GM10847 (cell line): ENCODE measurements around the gene KEL.

Source experiments
- POLR2A ChIP-seq: IDR thresholded peaks from 2 replicates; pipeline ENCODE4 v1.6.1; 2011; ENCODE audit not compliant: insufficient read length; ENCODE audit errors: extremely low read depth

Gene KEL

DNA sequence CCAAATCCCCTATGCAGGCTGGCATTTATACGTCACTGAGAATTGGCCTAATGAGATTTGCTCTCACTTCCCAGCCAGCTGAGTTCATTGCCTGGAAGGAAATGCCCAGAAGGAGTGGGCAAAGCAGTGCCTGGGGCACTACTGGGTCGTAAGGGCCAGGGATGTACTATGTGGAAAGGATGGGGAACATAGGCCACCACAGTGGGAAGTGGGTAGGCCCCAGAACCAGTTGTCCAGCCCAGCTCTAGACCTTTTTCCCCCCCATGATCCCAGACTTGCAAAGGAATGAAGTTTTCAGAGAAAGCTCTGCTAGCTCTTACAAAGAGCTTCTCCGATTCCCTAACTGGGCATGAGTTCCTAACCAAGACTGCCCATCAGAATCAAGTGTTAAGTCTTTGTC is 42.5 kb downstream of the KEL start:
- no peak for TF ChIP-seq POLR2A

DNA sequence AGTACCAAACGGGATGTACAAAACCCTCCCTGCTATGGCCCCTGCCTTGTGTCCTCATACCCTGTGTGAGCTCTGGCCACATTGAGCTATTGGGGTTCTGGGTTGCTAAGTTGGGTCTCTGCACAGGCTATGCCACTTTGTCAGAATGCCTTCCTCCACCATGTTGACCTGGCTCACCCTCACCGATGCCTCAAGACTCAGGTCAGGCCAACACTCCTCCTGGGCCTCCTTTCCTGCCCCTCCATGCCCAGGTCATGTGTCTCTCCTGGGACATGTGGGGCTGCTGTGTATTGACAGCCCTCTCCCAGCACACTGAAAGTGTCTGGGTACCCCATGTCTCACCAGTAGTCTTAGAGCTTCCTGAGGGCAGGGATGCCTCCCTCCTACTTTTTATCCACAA is 43.3 kb downstream of the KEL start:
- no peak for TF ChIP-seq POLR2A

DNA sequence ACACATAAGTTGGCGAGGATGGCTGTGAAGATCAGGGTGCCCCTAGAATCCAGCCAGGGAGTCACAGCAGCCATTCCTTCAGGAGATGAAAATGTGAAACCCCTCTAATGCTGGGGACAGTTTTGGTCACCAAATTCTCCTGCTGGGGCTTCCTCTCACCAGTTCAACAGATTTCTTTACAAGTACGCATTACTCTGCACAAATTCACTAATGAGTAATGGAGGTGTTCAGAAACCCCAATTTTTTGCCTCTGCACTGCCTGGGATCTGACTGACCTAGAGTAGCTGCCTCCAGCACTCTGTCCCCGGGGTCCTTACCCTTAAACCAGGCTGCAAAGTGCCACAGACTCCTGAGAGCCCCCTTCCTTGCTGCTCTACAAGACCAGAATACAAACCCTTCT is 44.7 kb downstream of the KEL start:
- TF ChIP-seq POLR2A = no peak

DNA sequence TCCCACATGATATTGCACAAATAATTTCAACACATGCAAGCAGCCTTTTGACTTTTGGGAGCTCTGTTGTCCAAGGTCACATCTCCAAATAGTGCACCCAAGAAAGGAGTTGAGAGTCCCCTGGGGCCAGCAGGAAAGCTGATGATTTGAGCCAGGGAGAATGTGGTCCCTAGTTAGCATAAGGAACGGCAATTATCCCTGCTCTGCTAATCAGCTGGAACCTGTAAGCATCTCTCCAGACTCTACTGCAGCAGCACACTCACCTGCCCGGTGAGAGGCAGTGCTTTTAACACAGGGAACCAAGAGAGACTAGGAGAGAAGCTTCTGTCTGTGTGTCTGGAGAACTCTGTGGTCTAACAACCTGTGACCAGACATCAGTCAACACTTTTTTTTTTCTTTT is 45.7 kb downstream of the KEL start:
- TF ChIP-seq POLR2A = no peak

DNA sequence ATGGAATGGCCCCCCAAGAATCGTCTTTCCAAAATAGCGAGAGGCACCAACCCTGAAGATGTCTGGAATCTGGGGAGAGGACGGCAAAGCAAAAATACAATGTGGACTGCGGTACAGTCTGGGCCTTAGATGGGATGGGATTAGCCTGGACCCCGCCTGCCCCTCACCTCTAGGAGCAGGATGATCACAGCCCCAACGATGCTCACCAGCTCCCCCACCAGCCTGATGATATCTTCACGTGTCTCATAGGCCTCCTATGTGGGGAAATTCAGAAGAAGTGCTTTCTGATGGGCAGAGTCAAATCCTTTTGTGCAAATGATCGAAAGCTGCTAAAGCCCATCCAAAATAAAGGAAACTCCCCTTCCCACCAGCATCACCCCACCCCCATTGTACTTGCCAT is 46.8 kb downstream of the KEL start:
- no peak for TF ChIP-seq POLR2A

DNA sequence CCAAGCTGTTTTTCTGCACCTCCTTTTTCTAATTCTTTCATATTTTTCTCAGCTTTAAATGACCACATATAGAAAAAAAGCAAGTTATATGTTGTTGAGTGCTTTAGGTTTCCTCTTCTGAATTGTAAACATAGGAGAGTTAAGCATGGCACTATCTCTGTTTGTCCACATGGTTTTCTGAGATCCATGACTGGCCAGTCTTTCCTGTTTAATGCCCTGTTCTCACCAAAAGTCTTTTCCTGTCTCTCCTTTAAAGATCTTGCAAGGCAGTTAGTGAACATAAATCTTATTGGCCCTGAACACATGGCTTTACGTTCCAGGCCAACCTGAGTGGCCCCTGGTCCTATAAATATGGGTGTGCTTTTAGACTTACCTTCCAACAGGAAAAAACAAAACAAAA is 48.0 kb downstream of the KEL start:
- TF ChIP-seq POLR2A = no peak

DNA sequence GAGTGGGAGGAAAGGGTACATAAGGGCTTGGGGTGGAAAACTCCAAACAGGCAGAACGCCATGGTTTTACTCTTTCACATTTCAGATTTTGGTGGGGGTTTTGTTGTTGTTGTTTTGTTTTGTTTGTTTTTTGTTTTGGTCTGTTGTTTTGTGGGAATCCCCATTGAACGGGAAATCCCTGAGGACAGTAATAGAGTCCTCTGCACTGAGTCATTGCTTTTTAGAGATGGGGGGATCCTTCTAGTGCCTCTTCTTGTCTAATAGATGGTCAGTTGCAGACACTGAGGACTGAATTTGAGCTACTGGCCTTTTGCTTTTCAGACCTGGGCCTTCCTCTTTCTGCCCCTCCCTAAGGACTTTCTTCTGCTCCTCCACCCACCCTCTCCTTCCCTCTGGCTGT is 48.6 kb downstream of the KEL start:
- TF ChIP-seq POLR2A = no peak

DNA sequence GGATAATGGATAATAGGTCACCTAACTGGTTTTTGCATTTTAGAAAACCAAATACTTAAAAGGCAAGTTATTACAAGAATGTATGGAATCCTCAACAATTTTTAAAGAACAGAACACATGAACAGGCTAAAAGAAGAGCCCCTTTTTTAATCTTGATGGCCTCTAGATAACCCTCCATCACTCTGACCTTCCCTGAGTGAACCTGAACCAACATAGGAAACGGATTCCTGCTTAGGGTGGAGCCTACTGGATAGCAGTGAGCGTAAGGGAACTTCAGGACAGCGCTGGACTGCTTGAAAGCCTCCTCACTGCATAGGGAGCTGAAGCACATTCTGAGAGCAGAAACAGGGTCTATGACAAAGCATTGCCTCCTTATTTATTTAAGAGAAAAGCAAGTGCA is 49.1 kb downstream of the KEL start:
- no peak for TF ChIP-seq POLR2A

DNA sequence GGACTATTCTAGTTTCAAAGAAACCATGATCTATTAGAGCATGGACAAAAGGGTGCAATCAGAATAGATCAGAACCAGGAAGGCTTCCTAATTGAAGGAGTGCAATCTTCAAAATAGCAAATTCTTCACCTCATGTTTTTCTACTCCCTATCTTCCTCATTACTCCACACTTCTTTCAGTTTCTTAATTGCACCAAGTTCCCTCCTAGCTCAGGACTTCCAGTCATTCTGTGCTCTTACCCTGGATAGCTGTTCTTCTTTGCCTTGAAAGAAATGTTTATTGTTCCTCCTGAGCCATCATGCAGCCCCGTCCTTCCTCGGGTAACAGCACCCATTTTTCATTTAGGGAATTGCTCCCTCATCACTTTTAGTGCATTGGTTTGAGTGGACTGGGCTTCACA is 51.7 kb downstream of the KEL start:
- TF ChIP-seq POLR2A = no peak

DNA sequence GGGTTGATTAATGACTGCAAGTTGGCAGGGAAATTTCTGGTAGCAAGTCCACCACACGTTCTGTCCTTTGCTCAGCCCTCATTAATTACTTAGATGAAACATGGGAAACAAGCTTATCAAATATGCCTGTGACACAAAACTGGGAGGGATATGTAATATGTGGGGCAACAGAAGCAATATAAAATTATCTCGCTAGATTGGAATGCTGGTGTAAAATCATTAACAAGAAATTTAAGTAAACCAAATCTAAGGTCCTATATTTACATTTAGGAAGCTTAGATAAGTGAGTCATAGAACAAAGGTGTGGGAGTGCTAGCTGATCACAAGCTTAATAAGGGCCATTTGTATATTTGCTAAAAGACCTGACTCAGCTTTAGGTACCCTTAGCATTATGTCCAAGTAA is 52.1 kb downstream of the KEL start:
- TF ChIP-seq POLR2A = no peak

DNA sequence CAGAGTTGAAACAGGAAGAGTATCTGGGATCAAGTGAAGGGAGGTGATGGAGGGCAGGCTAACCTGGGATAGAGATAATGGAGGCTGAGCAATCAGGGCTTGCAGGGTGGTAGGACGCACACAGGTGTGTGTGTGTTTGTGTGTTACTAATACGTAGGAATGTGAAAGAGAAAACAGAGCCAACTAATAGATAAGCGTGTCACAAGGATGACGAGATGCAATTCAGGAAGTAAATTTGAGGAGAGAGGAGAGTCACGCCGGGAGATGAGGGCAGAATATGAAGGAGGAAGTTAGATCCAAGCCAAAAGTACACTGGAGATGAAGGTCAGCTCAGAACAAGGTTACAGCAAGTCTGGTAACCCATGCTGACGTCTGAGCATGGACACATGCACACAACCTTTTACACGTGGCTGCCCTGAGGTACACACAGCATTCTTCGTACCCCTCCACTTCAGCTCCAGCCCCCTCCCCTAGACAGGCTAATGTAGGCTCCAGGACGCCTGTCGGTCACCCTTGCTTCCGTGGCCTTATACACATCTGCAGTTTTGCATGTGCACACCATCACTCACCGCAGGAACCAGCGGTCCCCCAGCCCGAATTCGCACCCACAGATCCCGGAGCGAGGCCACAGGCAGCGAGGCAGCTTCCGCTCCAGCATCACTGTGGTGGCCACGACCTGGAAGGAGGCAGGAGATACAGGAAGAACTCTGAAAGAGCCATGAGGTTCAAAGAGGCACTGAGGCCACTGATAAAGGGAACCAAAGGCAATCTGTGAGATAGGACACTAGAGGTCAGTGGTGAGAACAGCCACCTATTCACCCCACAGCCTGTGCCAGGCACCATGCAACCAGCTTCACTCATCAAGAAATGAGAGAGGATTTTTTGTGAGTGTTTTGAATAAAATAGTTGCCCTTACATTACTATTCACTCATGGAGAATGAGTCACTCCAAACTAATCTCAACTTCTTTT is 53.0 kb downstream of the KEL start:
- no peak for TF ChIP-seq POLR2A

DNA sequence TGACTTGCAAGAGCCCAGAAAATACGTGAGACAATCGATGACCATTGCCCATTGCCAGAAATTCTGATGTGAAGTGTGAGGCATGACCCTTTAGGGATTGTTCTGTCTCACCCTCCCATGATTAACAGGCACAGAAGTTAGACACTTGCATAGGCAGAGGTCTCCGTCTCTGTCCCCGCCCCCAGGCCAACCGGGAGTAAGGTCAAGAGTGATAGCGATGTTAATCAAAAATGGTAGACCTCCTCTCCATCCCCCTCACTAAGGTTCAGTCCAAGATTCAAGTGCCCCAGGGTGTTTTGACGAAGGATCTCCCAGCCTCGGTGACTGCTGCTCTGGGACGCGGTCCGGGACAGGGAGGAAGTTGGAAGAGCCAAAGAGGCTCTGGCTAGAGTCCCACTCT is 53.9 kb downstream of the KEL start:
- no peak for TF ChIP-seq POLR2A

DNA sequence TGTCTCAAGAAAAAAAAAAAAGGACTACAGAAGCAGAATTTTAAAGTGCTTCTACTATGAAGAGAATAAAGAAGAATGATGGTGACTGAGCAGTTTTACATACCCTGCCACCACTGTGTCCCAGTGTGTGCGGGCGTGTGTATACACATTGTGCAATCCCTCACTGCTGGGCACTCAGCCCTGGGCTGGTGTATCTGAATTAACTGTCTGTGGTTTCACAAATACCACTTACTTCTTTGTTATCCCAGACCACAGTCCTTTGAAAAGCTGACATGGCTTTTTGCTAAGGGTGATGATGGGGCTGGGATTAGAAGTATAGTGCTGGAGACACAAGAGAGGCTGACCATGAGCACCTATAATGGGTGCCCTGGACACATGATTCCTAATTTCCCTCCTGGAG is 55.5 kb downstream of the KEL start:
- no peak for TF ChIP-seq POLR2A

DNA sequence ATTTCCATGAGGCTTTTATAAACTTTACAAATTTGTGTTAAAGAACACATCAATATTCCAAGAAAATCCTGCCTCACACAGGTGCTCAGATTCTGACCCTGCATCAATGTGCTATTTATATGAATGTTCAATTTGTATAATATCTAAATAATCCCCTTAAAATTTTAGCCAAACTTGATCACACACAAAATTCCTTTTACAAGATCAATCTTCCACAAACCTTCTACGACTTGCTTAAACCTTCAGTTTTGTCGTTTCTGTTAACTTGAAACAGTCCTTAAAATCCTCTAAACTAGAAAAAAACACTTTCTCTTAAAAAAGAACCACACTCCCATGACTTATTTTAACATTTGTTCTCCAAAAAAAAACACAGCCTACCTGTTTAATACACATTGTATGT is 56.4 kb downstream of the KEL start:
- no peak for TF ChIP-seq POLR2A

DNA sequence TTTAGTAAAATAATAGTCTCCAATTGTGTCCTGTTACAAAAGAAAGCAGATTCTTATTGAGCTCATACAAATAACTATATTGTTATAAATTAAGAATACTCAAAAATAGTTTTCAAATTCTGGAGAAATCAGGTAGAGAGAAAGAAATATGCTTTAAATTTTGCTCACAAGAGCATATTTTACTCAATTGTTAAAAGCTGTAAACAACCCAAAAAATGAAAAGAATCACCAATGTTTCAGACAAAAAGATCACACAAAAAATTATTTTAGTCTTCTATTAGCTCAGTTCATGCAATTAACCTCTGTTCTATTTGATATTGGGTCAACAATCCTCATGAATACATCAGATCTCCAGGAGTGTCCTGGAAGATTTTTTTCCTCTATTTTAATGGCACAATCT is 58.0 kb downstream of the KEL start:
- TF ChIP-seq POLR2A = no peak

DNA sequence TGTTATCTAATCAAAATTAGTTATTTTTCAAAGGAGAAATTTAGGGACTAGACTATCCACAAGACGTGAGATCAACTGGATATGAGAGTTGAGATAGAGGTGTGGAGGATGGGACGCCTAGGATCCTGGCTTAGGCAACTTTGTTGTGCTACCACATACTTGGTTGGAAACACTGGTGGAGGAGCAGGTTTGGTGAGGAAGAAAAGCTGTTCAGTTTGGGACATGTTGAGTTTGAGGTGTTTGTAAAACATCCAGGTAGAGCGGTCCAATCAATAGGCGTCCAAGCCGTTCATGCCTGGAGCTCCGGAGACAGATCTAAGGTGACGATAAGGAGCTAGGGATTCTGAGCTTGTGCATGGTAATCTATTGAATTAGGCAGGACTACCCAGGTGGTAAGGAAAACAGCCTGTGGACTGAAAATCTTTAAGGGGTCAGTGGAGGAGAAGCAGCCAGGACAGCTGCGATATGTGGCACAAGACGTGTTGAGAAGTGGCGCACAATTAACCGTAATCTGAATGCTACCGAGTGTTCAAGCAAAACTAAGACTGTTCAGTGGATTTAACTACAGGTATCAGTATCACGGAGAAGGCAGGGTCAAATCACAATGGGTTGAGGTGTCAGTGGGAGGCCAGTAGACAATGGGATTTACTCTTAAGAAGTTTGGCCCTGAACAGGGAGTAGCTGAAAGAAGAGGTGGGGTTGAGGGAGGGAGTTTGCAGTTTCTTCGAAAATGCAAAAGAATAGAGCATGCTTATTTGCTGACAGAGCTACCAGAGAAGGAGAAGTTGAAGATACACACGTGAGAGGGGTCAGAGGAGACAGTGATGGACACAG is 60.5 kb downstream of the KEL start:
- no peak for TF ChIP-seq POLR2A
